Activated CD8-positive, alpha-beta T cell treated with anti-CD3 and anti-CD28 coated beads for 36 hours (primary cell): ENCODE results near the gene SMAD3. TPM values are rescaled to one million over a fixed set of nuclear protein-coding genes. Genes with fewer than 3 reads are reported as not detected.

Source experiments
- ATAC-seq: fragments of 200-7000 bp; cut with Tn5 transposase; one replicate; pipeline ENCODE4 v1.10.0; 2021; ENCODE audit warnings: mild to moderate bottlenecking, moderate library complexity
- CTCF ChIA-PET: fragments of 350-600 bp; sonication (Branson Sonifier 250); formaldehyde crosslinking; loops from one replicate; lab custom pipeline; 2021; ENCODE audit warnings: antibody characterized with exemption; lab: Charles Lee
- POLR2A ChIA-PET: fragments of 350-600 bp; sonication (Branson Sonifier 250); formaldehyde crosslinking; loops from one replicate; lab custom pipeline; 2021; ENCODE audit warnings: antibody characterized with exemption; lab: Charles Lee
- DNase-seq: peaks from one replicate; pipeline ENCODE4 v3.0.0-alpha.2; 2020
- H3K27ac Mint-ChIP-seq: one replicate; pipeline ENCODE4 v1.8.0; 2021; ENCODE audit warnings: mild to moderate bottlenecking, mixed read lengths
- H3K27me3 Mint-ChIP-seq: one replicate; pipeline ENCODE4 v1.8.0; 2021; ENCODE audit warnings: mixed read lengths
- H3K36me3 Mint-ChIP-seq: one replicate; pipeline ENCODE4 v1.8.0; 2021; ENCODE audit warnings: low read depth, mixed read lengths
- H3K4me1 Mint-ChIP-seq: one replicate; pipeline ENCODE4 v1.8.0; 2021; ENCODE audit warnings: low read depth, mixed read lengths
- H3K4me3 Mint-ChIP-seq: one replicate; pipeline ENCODE4 v1.8.0; 2021; ENCODE audit warnings: mild to moderate bottlenecking, moderate library complexity, mixed read lengths
- H3K9me3 Mint-ChIP-seq: one replicate; pipeline ENCODE4 v1.8.0; 2021; ENCODE audit warnings: mixed read lengths
- CTCF ChIP-seq: fragments of 200-600 bp; IDR thresholded peaks from one replicate; pipeline ENCODE4 v1.8.0; 2022; ENCODE audit warnings: antibody characterized with exemption, mild to moderate bottlenecking
- intact Hi-C: fragments of 100-400 bp; cut with micrococcal nuclease; formaldehyde crosslinking; loops from one replicate; pipeline ENCODE4 v1.10.0; 2022
- total RNA-seq, 2 experiments: library from RNA; stranded (reverse); gene quantifications; one replicate each; pipeline ENCODE4 v1.2.3, GENCODE V29; 2021

The SMAD3 gene
- total RNA-seq, 2 experiments from 2014 or later: 22.3 to 24.7 TPM

- H3K27me3 Mint-ChIP-seq: peaks cover 5% of the 10 kb centered on the region
- ChIA-PET CTCF (interaction anchor here (1.0 to 1.4 kb wide), 3 partner anchors 38 to 48 kb away, joined by 3 read pairs; no protein-coding TSS in a partner anchor), POLR2A (interaction anchor here (1.6 kb wide), 1 partner anchor 16 kb away, joined by 3 read pairs; no protein-coding TSS in a partner anchor)
- H3K36me3 Mint-ChIP-seq: no peaks in the 10 kb centered on the region
- DNase-seq (no peak), ATAC-seq (no peak)
- intact Hi-C loops: loop anchor here (5.0 kb wide), 1 partner anchor 49 kb away; no protein-coding TSS in a partner anchor
- peaks cover 54% of the 10 kb centered on the region for H3K4me1 Mint-ChIP-seq
- no peaks in the 10 kb centered on the region for H3K9me3 Mint-ChIP-seq
- no peak for TF ChIP-seq CTCF
- no peak overlapping the region for H3K4me3 Mint-ChIP-seq
- H3K27ac Mint-ChIP-seq: no peak overlapping the region
Observed at GRCh38 chr15:67038736-67039135, 26.7 kb upstream of the SMAD3 start.

GRCh38 chr15:67039384-67040075, 25.9 kb upstream of the SMAD3 start:
- CTCF ChIA-PET: interaction anchor here (1.0 to 1.4 kb wide), 2 partner anchors 39 to 47 kb away, joined by 3 read pairs; no protein-coding TSS in a partner anchor
- Mint-ChIP-seq H3K36me3 (no peaks in the 10 kb centered on the region), H3K27ac (no peak overlapping the region), H3K4me3 (peak overlapping the region; percentile 34), H3K4me1 (peaks cover 52% of the 10 kb centered on the region), H3K27me3 (peaks cover 3% of the 10 kb centered on the region), H3K9me3 (no peaks in the 10 kb centered on the region)
- POLR2A ChIA-PET: interaction anchor here (1.1 to 1.6 kb wide), 2 partner anchors 17 to 76 kb away, joined by 3 read pairs; no protein-coding TSS in a partner anchor
- DNase-seq (peak; percentile 27), ATAC-seq (peak; percentile 18)
- intact Hi-C loops: loop anchor here (5.0 kb wide), 1 partner anchor 48 kb away; no protein-coding TSS in a partner anchor
- no peak for TF ChIP-seq CTCF

GRCh38 chr15:67040277-67040676, 25.1 kb upstream of the SMAD3 start:
- DNase-seq (no peak), ATAC-seq (no peak)
- intact Hi-C loops: no loop called here
- ChIA-PET POLR2A (interaction anchor here (1.1 kb wide), 1 partner anchor 76 kb away, joined by 3 read pairs; no protein-coding TSS in a partner anchor), CTCF (no interaction called here)
- no peak overlapping the region for H3K4me3 Mint-ChIP-seq
- peaks cover 52% of the 10 kb centered on the region for H3K4me1 Mint-ChIP-seq
- no peak overlapping the region for H3K27ac Mint-ChIP-seq
- no peak for TF ChIP-seq CTCF
- H3K9me3 Mint-ChIP-seq: no peaks in the 10 kb centered on the region
- H3K27me3 Mint-ChIP-seq: peaks cover 3% of the 10 kb centered on the region
- H3K36me3 Mint-ChIP-seq: no peaks in the 10 kb centered on the region

GRCh38 chr15:67042551-67043142, 22.8 kb upstream of the SMAD3 start:
- Mint-ChIP-seq H3K27me3 (peaks cover 3% of the 10 kb centered on the region), H3K4me3 (no peak overlapping the region), H3K36me3 (no peaks in the 10 kb centered on the region), H3K9me3 (no peaks in the 10 kb centered on the region), H3K4me1 (peaks cover 45% of the 10 kb centered on the region), H3K27ac (no peak overlapping the region)
- ATAC-seq (peak; percentile 74), DNase-seq (peak; percentile 30)
- TF ChIP-seq CTCF: no peak
- CTCF ChIA-PET: interaction anchor here (1.0 to 1.1 kb wide), 2 partner anchors 95 to 262 kb away, joined by 3 read pairs; no protein-coding TSS in a partner anchor
- POLR2A ChIA-PET: interaction anchor here (0.9 to 1.2 kb wide), 2 partner anchors 16 to 39 kb away, joined by 3 read pairs; no protein-coding TSS in a partner anchor
- intact Hi-C loops: no loop called here
